HepG2 (cell line): ENCODE measurements around the gene ARGLU1. TPM values are rescaled to one million over a fixed set of nuclear protein-coding genes. Genes with fewer than 3 reads are reported as not detected.

Experiments used
- CREBL2 ChIP-seq: sonication (generic); formaldehyde crosslinking; IDR thresholded peaks from 2 replicates; pipeline ENCODE4 v1.8.1; 2023; ENCODE audit warnings: missing genetic modification reagents, mild to moderate bottlenecking, borderline replicate concordance
- HOXA3 ChIP-seq: sonication (generic); formaldehyde crosslinking; IDR thresholded peaks from 2 replicates; pipeline ENCODE4 v1.5.0; 2020; ENCODE audit warnings: missing genetic modification reagents
- HOXA9 ChIP-seq: sonication (generic); formaldehyde crosslinking; IDR thresholded peaks from 2 replicates; pipeline ENCODE4 v1.8.1; 2022; ENCODE audit warnings: missing genetic modification reagents, mild to moderate bottlenecking, moderate library complexity, borderline replicate concordance
- KDM6A ChIP-seq: IDR thresholded peaks from 2 replicates; pipeline ENCODE4 v1.6.1; 2016; ENCODE audit warnings: low read depth
- NR0B2 ChIP-seq: sonication (generic); formaldehyde crosslinking; IDR thresholded peaks from 2 replicates; pipeline ENCODE4 v1.4.0; 2020; ENCODE audit warnings: mild to moderate bottlenecking, missing genetic modification reagents
- POGK ChIP-seq: sonication (generic); formaldehyde crosslinking; conservative IDR thresholded peaks from 2 replicates; pipeline ENCODE4 v1.8.0; 2022; ENCODE audit warnings: mild to moderate bottlenecking, moderate library complexity, missing genetic modification reagents
- PRDM15 ChIP-seq: sonication (generic); formaldehyde crosslinking; IDR thresholded peaks from 2 replicates; pipeline ENCODE4 v1.4.0; 2020; ENCODE audit warnings: missing genetic modification reagents
- RAD21 ChIP-seq: fragments of 450-650 bp; formaldehyde crosslinking; IDR thresholded peaks from 2 replicates; pipeline ENCODE4 v1.5.0; 2020; ENCODE audit warnings: mild to moderate bottlenecking
- SKI ChIP-seq: fragments of 450-650 bp; IDR thresholded peaks from one replicate; pipeline ENCODE4 v1.6.1; 2018; ENCODE audit warnings: mild to moderate bottlenecking; ENCODE audit not compliant: partially characterized antibody
- SP2 ChIP-seq: sonication (generic); formaldehyde crosslinking; IDR thresholded peaks from 2 replicates; pipeline ENCODE4 v1.5.1; 2020; ENCODE audit warnings: mild to moderate bottlenecking, missing genetic modification reagents
- TERF1 ChIP-seq: sonication (generic); formaldehyde crosslinking; IDR thresholded peaks from 2 replicates; pipeline ENCODE4 v1.8.0; 2022; ENCODE audit warnings: mild to moderate bottlenecking, missing genetic modification reagents, moderate library complexity
- ZBTB39 ChIP-seq: sonication (generic); formaldehyde crosslinking; IDR thresholded peaks from 2 replicates; pipeline ENCODE4 v1.5.0; 2020; ENCODE audit warnings: missing genetic modification reagents
- ZBTB43 ChIP-seq: sonication (generic); formaldehyde crosslinking; conservative IDR thresholded peaks from 2 replicates; pipeline ENCODE4 v1.4.0; 2020; ENCODE audit warnings: missing genetic modification reagents
- ZFP82 ChIP-seq: sonication (generic); formaldehyde crosslinking; IDR thresholded peaks from 2 replicates; pipeline ENCODE4 v1.5.1; 2020; ENCODE audit warnings: mild to moderate bottlenecking, missing genetic modification reagents, borderline replicate concordance
- ZNF232 ChIP-seq: sonication (generic); formaldehyde crosslinking; IDR thresholded peaks from 2 replicates; pipeline ENCODE4 v1.4.0; 2020; ENCODE audit warnings: missing genetic modification reagents, borderline replicate concordance
- ZNF576 ChIP-seq: sonication (generic); formaldehyde crosslinking; IDR thresholded peaks from 2 replicates; pipeline ENCODE4 v1.4.0; 2020; ENCODE audit warnings: mild to moderate bottlenecking, missing genetic modification reagents
- polyA plus RNA-seq, 8 experiments: library from polyadenylated mRNA; depleted of rRNA in 3 of 8; stranded (reverse) in 7 of 8; unstranded in 1 of 8; fragments of >200 nt; fragmentation: Illumina TruSeq in 4 of 8; extraction: Trizol in 4 of 8; gene quantifications; 2 replicates each; pipeline versions ENCODE4 v1.2.1 to v1.2.3, GENCODE V29; 2011 to 2016; ENCODE audit warnings: low read depth in 4 of 8, missing spikeins in 1 of 8, mixed read lengths in 1 of 8; ENCODE audit not compliant: insufficient read depth in 1 of 8
- total RNA-seq, 5 experiments: library from RNA; depleted of rRNA; stranded (reverse); fragments of >200 nt; fragmentation: Illumina TruSeq; extraction: Trizol; gene quantifications; 2 replicates each; pipeline ENCODE4 v1.2.3, GENCODE V29; 2016; ENCODE audit warnings: low read depth in 1 of 5

ARGLU1 gene
- total and polyA plus RNA-seq, 2 of the 13 experiments (the other 11 are each of a cell fraction or from before 2014, with no cell fraction given) = 47.1 to 70.6 TPM

- TF ChIP-seq PRDM15 (CRISPR knock-in tag) (no peak), ZFP82 (CRISPR knock-in tag) (no peak), ZBTB43 (peak; percentile 14; the same call in 1 of the 2 replicates), KDM6A (CRISPR knock-in tag) (no peak), RAD21 (CRISPR knock-in tag) (peak; percentile 38), ZNF576 (CRISPR knock-in tag) (no peak), HOXA3 (CRISPR knock-in tag) (peak; percentile 89), ZBTB39 (no peak), NR0B2 (CRISPR knock-in tag) (no peak), POGK (CRISPR knock-in tag) (peak; percentile 70), ZNF232 (peak; percentile 80; the same call in 1 of the 2 replicates), SP2 (CRISPR knock-in tag) (0 out of 2 replicates have a peak, but pooled peaks have one; percentile 0), SKI (no peak), TERF1 (CRISPR knock-in tag) (no peak), HOXA9 (0 out of 2 replicates have a peak, but pooled peaks have one; percentile 68), CREBL2 (CRISPR knock-in tag) (no peak)
Observed at GRCh38 chr13:106567474-106568298, at the start of gene ARGLU1 (continued).
